ENCODE results near the gene CACNA1C.

Gene CACNA1C

GRCh38 chr12:2649201-2650030 is 596.6 kb downstream of the CACNA1C start:
- DNase-seq (ENCODE audit: low read depth) = no peak

- no peak for DNase-seq (ENCODE audit: low read depth)
Measured at GRCh38 chr12:2650261-2651067, 597.7 kb downstream of the CACNA1C start.

GRCh38 chr12:2651068-2651965 is 598.5 kb downstream of the CACNA1C start:
- no peak for DNase-seq (ENCODE audit: low read depth)

GRCh38 chr12:2652011-2652400 is 599.2 kb downstream of the CACNA1C start:
- no peak for DNase-seq (ENCODE audit: low read depth)

GRCh38 chr12:2652401-2653081 is 599.8 kb downstream of the CACNA1C start:
- no peak for DNase-seq (ENCODE audit: low read depth)

GRCh38 chr12:2653461-2653965 is 600.7 kb downstream of the CACNA1C start:
- DNase-seq (ENCODE audit: low read depth) = no peak

- no peak for DNase-seq (ENCODE audit: low read depth)
Measured at GRCh38 chr12:2654311-2654710, 601.5 kb downstream of the CACNA1C start.

GRCh38 chr12:2654741-2655140 is 602.0 kb downstream of the CACNA1C start:
- DNase-seq (ENCODE audit: low read depth) = no peak

GRCh38 chr12:2662524-2662923 is 609.7 kb downstream of the CACNA1C start:
- no peak for DNase-seq (ENCODE audit: low read depth)

- no peak for DNase-seq (ENCODE audit: low read depth)
Measured at GRCh38 chr12:2664721-2665577, 612.2 kb downstream of the CACNA1C start.

GRCh38 chr12:2666411-2666810 is 613.6 kb downstream of the CACNA1C start:
- peak; percentile 27 for DNase-seq (ENCODE audit: low read depth)

GRCh38 chr12:2666846-2667245 is 614.1 kb downstream of the CACNA1C start:
- DNase-seq (ENCODE audit: low read depth) = no peak

GRCh38 chr12:2667716-2668440 is 615.1 kb downstream of the CACNA1C start:
- no peak for DNase-seq (ENCODE audit: low read depth)

- DNase-seq (ENCODE audit: low read depth) = no peak
Measured at GRCh38 chr12:2668816-2669215, 616.0 kb downstream of the CACNA1C start.

GRCh38 chr12:2669560-2669959 is 616.8 kb downstream of the CACNA1C start:
- DNase-seq (ENCODE audit: low read depth) = no peak

- DNase-seq (ENCODE audit: low read depth) = no peak
Measured at GRCh38 chr12:2672863-2673262, 620.1 kb downstream of the CACNA1C start.

GRCh38 chr12:2673966-2674810 is 621.4 kb downstream of the CACNA1C start:
- no peak for DNase-seq (ENCODE audit: low read depth)

- no peak for DNase-seq (ENCODE audit: low read depth)
Measured at GRCh38 chr12:2675776-2676175, 623.0 kb downstream of the CACNA1C start.
